ENCODE data around the gene TNIP3.

TNIP3 gene

DNA sequence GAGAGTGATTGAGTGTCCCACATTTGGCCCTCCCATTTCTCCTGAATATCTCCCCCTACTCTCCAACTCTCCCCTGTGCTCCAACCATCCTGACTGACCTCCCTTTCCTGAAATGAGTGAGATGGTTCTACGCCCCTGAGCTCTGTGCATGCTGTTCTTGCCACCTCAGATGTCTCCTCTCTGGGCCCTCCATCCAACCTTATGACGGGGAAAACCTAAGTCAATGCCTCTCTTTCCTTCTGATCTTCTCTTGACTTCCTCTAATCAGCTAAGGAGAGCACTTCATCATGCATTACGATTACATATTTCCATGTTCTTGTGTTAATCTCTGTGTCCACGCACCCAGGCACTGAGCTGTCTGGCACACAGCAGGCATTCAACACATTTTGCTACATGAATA lies 1.1 kb upstream of the TNIP3 start:
- Histone ChIP-seq H3K27me3 (ENCODE audit: insufficient read depth, insufficient read length) (no peaks in the 10 kb centered on the region), H3K9me3 (ENCODE audit: insufficient read depth, low read length) (no peaks in the 10 kb centered on the region), H3K4me3 (ENCODE audit: insufficient read length, low read depth) (no peak overlapping the region), H3K36me3 (ENCODE audit: insufficient read depth, insufficient read length, low read length) (no peaks in the 10 kb centered on the region), H3K4me1 (ENCODE audit: insufficient read depth, insufficient read length) (no peaks in the 10 kb centered on the region), H3K9ac (ENCODE audit: insufficient read length, low read depth) (no peak overlapping the region)
- TF ChIP-seq ZNF274 (IDR thresholded peaks at IDR 0.05; ENCODE audit: low read depth, low read length) (no peak), YY1 (IDR thresholded peaks at IDR 0.05; ENCODE audit: insufficient read depth, insufficient read length) (no peak), SUZ12 (IDR thresholded peaks at IDR 0.05; ENCODE audit: extremely low read depth, insufficient read depth, insufficient read length) (no peak)
- DNase-seq (ENCODE audit: low read depth, low spot score), result no peak

DNA sequence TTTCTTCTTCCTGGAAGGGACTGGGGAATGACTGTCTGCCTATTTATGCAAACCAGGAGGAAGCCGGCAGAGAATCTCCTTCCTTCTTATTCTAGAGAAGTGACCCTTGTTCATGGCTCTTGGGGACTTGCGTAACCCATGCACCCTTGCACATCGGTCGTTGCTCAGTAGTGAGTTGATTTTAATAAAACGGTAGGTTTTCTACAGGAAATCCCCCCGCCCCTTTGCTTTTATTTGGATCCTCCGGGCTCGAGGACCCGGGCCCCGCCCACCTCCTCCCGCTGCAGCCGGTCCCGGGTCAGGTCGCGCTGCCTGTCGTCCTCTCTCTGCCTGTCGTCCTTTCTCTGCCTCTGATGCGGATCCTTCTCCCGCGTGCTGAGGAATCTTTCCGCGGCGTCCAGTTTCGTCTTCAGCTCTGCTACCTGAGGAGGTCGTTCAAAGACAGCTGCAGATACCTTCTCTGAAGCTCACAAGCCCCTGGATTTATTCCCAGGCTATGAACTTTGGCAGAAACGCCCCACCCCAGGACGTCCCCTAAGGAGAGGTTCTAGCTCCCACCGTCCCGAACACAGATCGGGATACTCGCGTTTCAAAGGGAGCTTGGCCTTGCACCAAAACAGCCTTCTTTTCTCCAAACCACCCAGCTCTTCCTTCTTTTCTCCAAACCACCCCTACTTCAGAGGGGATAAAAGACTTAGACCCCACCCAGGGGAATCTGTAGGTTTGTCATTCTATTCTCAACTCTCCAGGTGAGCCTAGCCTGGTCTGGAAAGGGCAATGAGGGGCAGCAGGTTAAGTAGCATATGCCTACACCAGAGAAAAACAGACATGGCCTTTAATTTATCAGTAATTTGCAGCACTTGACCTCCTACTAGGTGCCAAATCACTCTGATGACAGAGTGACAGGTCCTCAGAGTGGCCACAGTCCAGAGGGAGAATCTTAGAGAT lies 7.0 kb downstream of the TNIP3 start:
- Histone ChIP-seq H3K9ac (ENCODE audit: insufficient read length, low read depth) (peak overlapping the region; percentile 70), H3K4me3 (ENCODE audit: insufficient read length, low read depth) (peak overlapping the region; percentile 57), H3K4me1 (ENCODE audit: insufficient read depth, insufficient read length) (no peaks in the 10 kb centered on the region), H3K9me3 (ENCODE audit: insufficient read depth, low read length) (no peaks in the 10 kb centered on the region), H3K36me3 (ENCODE audit: insufficient read depth, insufficient read length, low read length) (no peaks in the 10 kb centered on the region), H3K27me3 (ENCODE audit: insufficient read depth, insufficient read length) (peaks cover 6% of the 10 kb centered on the region)
- peak; percentile 13 for DNase-seq (ENCODE audit: low read depth, low spot score)
- TF ChIP-seq YY1 (IDR thresholded peaks at IDR 0.05; ENCODE audit: insufficient read depth, insufficient read length) (no peak), ZNF274 (IDR thresholded peaks at IDR 0.05; ENCODE audit: low read depth, low read length) (no peak), SUZ12 (IDR thresholded peaks at IDR 0.05; ENCODE audit: extremely low read depth, insufficient read depth, insufficient read length) (no peak)

- Histone ChIP-seq H3K36me3 (ENCODE audit: insufficient read depth, insufficient read length, low read length) (no peaks in the 10 kb centered on the region), H3K27me3 (ENCODE audit: insufficient read depth, insufficient read length) (peaks cover 6% of the 10 kb centered on the region), H3K4me1 (ENCODE audit: insufficient read depth, insufficient read length) (no peaks in the 10 kb centered on the region), H3K4me3 (ENCODE audit: insufficient read length, low read depth) (no peak overlapping the region), H3K9me3 (ENCODE audit: insufficient read depth, low read length) (no peaks in the 10 kb centered on the region), H3K9ac (ENCODE audit: insufficient read length, low read depth) (no peak overlapping the region)
- DNase-seq (ENCODE audit: low read depth, low spot score), result no peak
- TF ChIP-seq ZNF274 (IDR thresholded peaks at IDR 0.05; ENCODE audit: low read depth, low read length) (no peak), YY1 (IDR thresholded peaks at IDR 0.05; ENCODE audit: insufficient read depth, insufficient read length) (no peak), SUZ12 (IDR thresholded peaks at IDR 0.05; ENCODE audit: extremely low read depth, insufficient read depth, insufficient read length) (no peak)
Measured at GRCh38 chr4:121155893-121156292, 8.2 kb downstream of the TNIP3 start.

DNA sequence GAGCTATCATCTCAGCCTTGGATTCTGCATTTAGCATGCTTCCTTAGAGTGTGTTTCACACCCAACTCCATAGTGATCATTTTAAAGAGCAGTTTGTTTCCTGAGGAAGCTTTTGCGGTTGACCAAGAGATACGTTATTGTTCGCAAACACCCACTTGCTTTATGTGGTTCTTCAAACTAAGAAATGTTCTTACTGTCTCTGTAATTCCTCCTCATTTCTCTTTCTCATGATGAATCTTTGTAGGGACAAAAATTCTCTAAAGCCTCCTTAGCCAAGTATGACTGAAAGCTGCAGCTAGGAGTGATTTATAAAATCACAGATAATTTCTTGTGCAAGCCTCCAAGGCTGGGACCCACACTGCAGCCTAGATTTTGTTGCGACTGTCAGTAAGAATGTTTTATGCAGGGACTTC lies 10.0 kb downstream of the TNIP3 start:
- Histone ChIP-seq H3K36me3 (ENCODE audit: insufficient read depth, insufficient read length, low read length) (no peaks in the 10 kb centered on the region), H3K9ac (ENCODE audit: insufficient read length, low read depth) (no peak overlapping the region), H3K27me3 (ENCODE audit: insufficient read depth, insufficient read length) (peaks cover 6% of the 10 kb centered on the region), H3K4me3 (ENCODE audit: insufficient read length, low read depth) (no peak overlapping the region), H3K4me1 (ENCODE audit: insufficient read depth, insufficient read length) (no peaks in the 10 kb centered on the region), H3K9me3 (ENCODE audit: insufficient read depth, low read length) (no peaks in the 10 kb centered on the region)
- DNase-seq (ENCODE audit: low read depth, low spot score), result no peak
- TF ChIP-seq YY1 (IDR thresholded peaks at IDR 0.05; ENCODE audit: insufficient read depth, insufficient read length) (no peak), ZNF274 (IDR thresholded peaks at IDR 0.05; ENCODE audit: low read depth, low read length) (no peak), SUZ12 (IDR thresholded peaks at IDR 0.05; ENCODE audit: extremely low read depth, insufficient read depth, insufficient read length) (no peak)

DNA sequence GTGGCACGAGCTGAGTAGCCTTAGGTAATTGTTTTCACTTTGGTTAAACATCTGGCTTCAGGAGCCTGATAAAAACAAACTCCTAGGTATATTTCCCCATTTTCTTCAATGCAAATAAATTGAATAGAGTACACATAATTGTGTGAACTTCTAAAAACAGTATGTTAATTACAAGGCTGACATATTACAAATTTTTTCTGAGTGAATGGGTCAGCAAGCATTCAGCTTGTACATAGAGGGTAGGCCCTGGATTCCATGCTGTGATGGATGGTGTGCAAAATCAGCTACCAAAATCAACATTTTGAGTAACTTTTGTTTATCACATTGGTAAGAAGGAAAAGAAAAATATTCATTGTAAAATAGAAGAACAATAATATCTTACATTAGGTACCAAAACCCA lies 12.2 kb downstream of the TNIP3 start:
- no peak for DNase-seq (ENCODE audit: low read depth, low spot score)
- TF ChIP-seq SUZ12 (IDR thresholded peaks at IDR 0.05; ENCODE audit: extremely low read depth, insufficient read depth, insufficient read length) (no peak), ZNF274 (IDR thresholded peaks at IDR 0.05; ENCODE audit: low read depth, low read length) (no peak), YY1 (IDR thresholded peaks at IDR 0.05; ENCODE audit: insufficient read depth, insufficient read length) (no peak)
- H3K27me3 ChIP-seq (ENCODE audit: insufficient read depth, insufficient read length), result no peaks in the 10 kb centered on the region
- no peaks in the 10 kb centered on the region for H3K4me1 ChIP-seq (ENCODE audit: insufficient read depth, insufficient read length)
- H3K9me3 ChIP-seq (ENCODE audit: insufficient read depth, low read length), result no peaks in the 10 kb centered on the region
- no peak overlapping the region for H3K4me3 ChIP-seq (ENCODE audit: insufficient read length, low read depth)
- no peaks in the 10 kb centered on the region for H3K36me3 ChIP-seq (ENCODE audit: insufficient read depth, insufficient read length, low read length)
- no peak overlapping the region for H3K9ac ChIP-seq (ENCODE audit: insufficient read length, low read depth)

GRCh38 chr4:121150486-121150885 lies 13.6 kb downstream of the TNIP3 start:
- TF ChIP-seq SUZ12 (IDR thresholded peaks at IDR 0.05; ENCODE audit: extremely low read depth, insufficient read depth, insufficient read length) (no peak), ZNF274 (IDR thresholded peaks at IDR 0.05; ENCODE audit: low read depth, low read length) (no peak), YY1 (IDR thresholded peaks at IDR 0.05; ENCODE audit: insufficient read depth, insufficient read length) (no peak)
- no peaks in the 10 kb centered on the region for H3K36me3 ChIP-seq (ENCODE audit: insufficient read depth, insufficient read length, low read length)
- DNase-seq (ENCODE audit: low read depth, low spot score), result no peak
- H3K4me3 ChIP-seq (ENCODE audit: insufficient read length, low read depth), result no peak overlapping the region
- no peaks in the 10 kb centered on the region for H3K27me3 ChIP-seq (ENCODE audit: insufficient read depth, insufficient read length)
- no peak overlapping the region for H3K9ac ChIP-seq (ENCODE audit: insufficient read length, low read depth)
- H3K4me1 ChIP-seq (ENCODE audit: insufficient read depth, insufficient read length), result no peaks in the 10 kb centered on the region
- H3K9me3 ChIP-seq (ENCODE audit: insufficient read depth, low read length), result no peaks in the 10 kb centered on the region

- no peak for DNase-seq (ENCODE audit: low read depth, low spot score)
- no peak for TF ChIP-seq SUZ12 (IDR thresholded peaks at IDR 0.05; ENCODE audit: extremely low read depth, insufficient read depth, insufficient read length)
- TF ChIP-seq YY1 (IDR thresholded peaks at IDR 0.05; ENCODE audit: insufficient read depth, insufficient read length), result no peak
- no peak for TF ChIP-seq ZNF274 (IDR thresholded peaks at IDR 0.05; ENCODE audit: low read depth, low read length)
- no peak overlapping the region for H3K4me3 ChIP-seq (ENCODE audit: insufficient read length, low read depth)
Measured at GRCh38 chr4:121150003-121150402, 14.1 kb downstream of the TNIP3 start.

More at GRCh38 chr4:121150003-121150402, 14.1 kb downstream of the TNIP3 start:
- Histone ChIP-seq H3K9ac (ENCODE audit: insufficient read length, low read depth) (no peak overlapping the region), H3K4me1 (ENCODE audit: insufficient read depth, insufficient read length) (no peaks in the 10 kb centered on the region), H3K9me3 (ENCODE audit: insufficient read depth, low read length) (no peaks in the 10 kb centered on the region), H3K36me3 (ENCODE audit: insufficient read depth, insufficient read length, low read length) (no peaks in the 10 kb centered on the region), H3K27me3 (ENCODE audit: insufficient read depth, insufficient read length) (no peaks in the 10 kb centered on the region)

All from NT2/D1 (cell line).